ENCODE measurements around the gene SLC4A1AP. TPM values are rescaled to one million over a fixed set of nuclear protein-coding genes. Genes with fewer than 3 reads are reported as not detected.

The SLC4A1AP gene
- total RNA-seq, 2 experiments from 2014 or later = 23.8 to 25.3 TPM

GRCh38 chr2:27741673-27742072, 78.0 kb downstream of the SLC4A1AP start:
- no peak for ATAC-seq
- no peak overlapping the region for H3K4me3 Mint-ChIP-seq
- no peak for DNase-seq
- no peak overlapping the region for H3K27ac Mint-ChIP-seq
- H3K9me3 Mint-ChIP-seq (ENCODE audit: low read depth) = peaks cover 4% of the 10 kb centered on the region
- intact Hi-C loops (cut with DNase I, micrococcal nuclease) = no loop called here
- H3K4me1 Mint-ChIP-seq = no peaks in the 10 kb centered on the region
- H3K27me3 Mint-ChIP-seq = peaks cover 3% of the 10 kb centered on the region
- H3K36me3 Mint-ChIP-seq (ENCODE audit: low read depth) = no peaks in the 10 kb centered on the region
- ChIA-PET CTCF (interaction anchor here (0.6 to 2.0 kb wide), 5 partner anchors 11 to 59 kb away, joined by 3 to 6 read pairs (median 4); no protein-coding TSS in a partner anchor), POLR2A (no interaction called here)

DNA sequence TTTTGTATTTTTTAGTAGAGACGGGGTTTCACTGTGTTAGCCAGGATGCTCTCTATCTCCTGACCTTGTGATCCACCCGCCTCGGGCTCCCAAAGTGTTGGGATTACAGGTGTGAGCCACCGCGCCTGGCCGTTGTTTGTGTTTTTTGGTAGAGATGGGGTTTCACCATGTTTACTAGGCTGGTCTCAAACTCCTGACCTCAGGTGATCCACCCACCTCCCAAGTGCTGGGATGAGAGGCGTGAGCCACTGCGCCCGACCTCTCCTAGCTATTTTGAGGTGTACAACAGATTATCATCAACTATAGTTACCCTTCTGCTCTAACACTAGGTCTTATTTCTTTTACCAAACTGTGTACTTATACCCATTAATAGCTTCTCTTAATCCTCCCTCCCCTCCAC, 78.9 kb downstream of the SLC4A1AP start:
- CTCF ChIA-PET = interaction anchor here (0.6 to 2.3 kb wide), 6 partner anchors 10 to 419 kb away, joined by 3 to 10 read pairs (median 5); no protein-coding TSS in a partner anchor
- no peak overlapping the region for H3K27ac Mint-ChIP-seq
- intact Hi-C loops (cut with DNase I, micrococcal nuclease) = no loop called here
- no peak overlapping the region for H3K4me3 Mint-ChIP-seq
- no peak for DNase-seq
- no peak for ATAC-seq
- H3K4me1 Mint-ChIP-seq = no peaks in the 10 kb centered on the region
- no peaks in the 10 kb centered on the region for H3K36me3 Mint-ChIP-seq (ENCODE audit: low read depth)
- H3K27me3 Mint-ChIP-seq = peaks cover 3% of the 10 kb centered on the region
- H3K9me3 Mint-ChIP-seq (ENCODE audit: low read depth) = peaks cover 4% of the 10 kb centered on the region
- POLR2A ChIA-PET = no interaction called here

Other genes starting within 250 kb of the SLC4A1AP start
- gene NRBP1, start 235.3 kb upstream of the SLC4A1AP start, total RNA-seq = 10 to 100 TPM; 74.3 to 74.4 TPM
- 1 to 10 TPM; 4.7 to 5.9 TPM for gene KRTCAP3, start 221.5 kb upstream of the SLC4A1AP start, total RNA-seq
- gene IFT172, start 174.1 kb upstream of the SLC4A1AP start, total RNA-seq = 1 to 10 TPM; 8.7 TPM
- not detected for gene FNDC4, start 168.7 kb upstream of the SLC4A1AP start, total RNA-seq
- not detected for gene GCKR, start 167.1 kb upstream of the SLC4A1AP start, total RNA-seq
- gene ZNF512, start 80.8 kb upstream of the SLC4A1AP start, total RNA-seq = 10 to 100 TPM; 31.8 to 34.5 TPM
- gene CCDC121, start 34.9 kb upstream of the SLC4A1AP start, total RNA-seq = under 1 TPM; 0.11 to 0.44 TPM
- gene GPN1, start 34.8 kb upstream of the SLC4A1AP start, total RNA-seq = 10 to 100 TPM; 45.6 to 63.9 TPM
- 10 to 100 TPM; 23.7 to 26.1 TPM for gene SUPT7L, start 275 bp upstream of the SLC4A1AP start, total RNA-seq
- gene MRPL33, start 107.8 kb downstream of the SLC4A1AP start, total RNA-seq = 10 to 100 TPM; 44.7 to 68.0 TPM
- gene RBKS, start 226.5 kb downstream of the SLC4A1AP start, total RNA-seq = 1 to 10 TPM; 4.6 to 6.4 TPM
- 10 to 100 TPM; 58.4 to 81.1 TPM for gene BABAM2, start 226.8 kb downstream of the SLC4A1AP start, total RNA-seq